Measurements from ENCODE around the gene ZNF560.
A peak's percentile ranks its signal among the peaks of the same experiment; 100 is the strongest.
"Not testable (repeated sequence)": the region's sequence is repeated elsewhere in the genome, so short reads cannot be mapped to it uniquely, and the experiment has no call there.

ZNF560 gene

DNA sequence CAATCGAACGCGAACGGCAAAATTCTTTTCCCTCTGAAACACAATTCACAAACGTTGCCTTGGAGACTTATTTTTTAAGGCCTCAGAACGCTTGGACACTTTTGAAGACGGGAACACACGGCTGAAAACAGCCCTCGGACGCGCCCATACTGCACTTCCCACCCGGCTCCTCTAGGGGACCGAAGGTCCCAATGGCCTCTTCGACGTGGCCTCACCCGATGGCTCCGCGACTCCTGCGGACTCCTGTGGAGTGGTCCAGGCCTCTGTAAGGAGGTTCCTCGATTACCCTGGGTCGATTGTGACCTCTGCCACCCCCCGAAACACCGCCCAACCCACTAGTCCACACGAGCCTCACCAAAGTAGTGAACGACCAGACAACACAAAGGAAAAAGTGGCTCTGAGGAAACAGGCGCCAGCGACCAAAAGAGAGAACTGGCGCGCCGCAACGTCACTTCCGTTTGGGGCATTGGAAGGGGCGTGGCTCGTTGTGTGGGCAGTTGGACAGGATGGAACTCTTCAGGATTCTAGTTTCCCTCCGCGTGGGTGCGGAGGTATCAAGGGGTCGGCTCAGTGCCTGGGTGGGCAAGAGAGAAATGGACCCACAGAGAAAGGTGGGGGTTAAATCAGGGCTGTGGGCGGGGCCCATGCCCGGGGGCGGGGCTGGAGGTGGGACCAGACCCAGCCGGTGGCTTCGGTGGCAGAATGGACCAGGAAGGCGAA lies at the start of gene ZNF560:
ZNF560 (minus strand) TSS at position 434 of the 720 bp plus-strand sequence. CDS start 23,303 bp downstream, outside the sequence.
- DNase-seq: no peak

DNA sequence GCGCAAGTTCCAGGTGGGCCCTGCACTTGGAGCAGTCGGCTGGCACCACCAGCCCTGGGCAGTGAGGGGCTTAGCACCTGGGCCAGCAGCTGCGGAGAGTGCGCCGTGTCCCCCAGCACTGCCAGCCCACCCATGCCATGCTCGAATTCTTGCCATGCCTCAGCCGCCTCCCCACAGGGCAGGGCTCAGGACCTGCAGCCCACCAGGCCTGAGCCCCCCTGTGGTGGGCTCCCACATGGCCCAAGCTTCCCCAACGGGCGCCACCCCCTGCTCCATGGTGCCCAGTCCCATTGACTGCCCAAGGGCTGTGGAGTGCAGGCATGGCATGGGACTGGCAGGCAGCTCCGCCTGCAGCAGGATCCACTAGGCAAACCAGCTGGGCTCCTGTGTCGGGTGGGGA lies 49.5 kb upstream of the ZNF560 start:
- DNase-seq: no peak

DNA sequence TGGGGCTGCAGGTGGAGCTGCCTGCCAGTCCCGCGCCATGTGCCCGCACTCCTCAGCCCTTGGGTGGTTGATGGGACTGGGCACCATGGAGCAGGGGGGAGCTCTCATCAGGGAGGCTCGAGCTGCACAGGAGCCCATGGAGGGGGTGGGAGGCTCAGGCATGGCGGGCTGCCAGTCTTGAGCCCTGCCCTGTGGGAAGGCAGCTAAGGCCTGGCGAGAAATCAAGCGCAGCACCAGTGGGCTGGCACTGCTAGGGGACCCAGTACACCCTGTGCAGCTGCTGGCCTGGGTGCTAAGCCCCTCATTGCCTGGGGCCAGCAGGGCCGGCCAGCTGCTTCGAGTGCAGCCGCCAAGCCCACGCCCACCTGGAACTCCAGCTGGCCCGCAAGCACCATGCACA lies 42.9 kb upstream of the ZNF560 start:
- DNase-seq: not testable (repeated sequence)

DNA sequence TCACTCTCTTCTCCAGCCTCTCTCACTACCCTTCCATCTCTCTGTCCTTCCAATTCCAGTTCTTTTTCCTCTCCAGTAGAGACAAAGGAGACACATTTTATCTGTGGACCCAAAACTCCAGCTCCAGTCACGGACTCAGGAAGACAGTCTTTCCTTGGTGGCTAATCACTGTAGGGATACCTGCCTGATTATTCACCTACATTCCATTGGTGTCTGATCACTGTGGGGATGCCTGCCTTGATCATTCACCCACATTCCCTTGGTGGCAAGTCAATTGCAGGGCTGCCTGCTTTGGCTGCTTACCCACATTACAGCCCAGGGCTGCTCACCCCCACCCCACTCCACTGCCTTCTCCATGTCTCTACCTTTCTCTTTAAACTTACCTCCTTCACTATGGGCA lies 41.5 kb upstream of the ZNF560 start:
- not testable (repeated sequence) for DNase-seq

DNA sequence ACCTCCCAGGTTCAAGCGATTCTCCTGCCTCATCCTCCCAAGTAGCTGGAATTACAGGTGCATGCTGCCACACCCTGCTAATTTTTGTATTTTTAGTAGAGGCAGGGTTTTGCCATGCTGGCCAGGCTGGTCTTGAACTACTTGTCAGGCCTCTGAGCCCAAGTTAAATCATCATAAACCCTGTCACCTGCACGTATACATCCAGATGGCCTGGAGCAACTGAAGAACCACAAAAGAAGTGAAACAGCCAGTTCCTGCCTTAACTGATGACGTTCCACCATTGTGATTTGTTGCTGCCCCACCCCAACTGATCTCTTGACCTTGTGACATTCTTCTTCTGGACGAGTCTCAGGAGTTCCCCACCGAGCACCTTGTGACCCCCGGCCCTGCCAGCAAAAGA lies 40.8 kb upstream of the ZNF560 start:
- not testable (repeated sequence) for DNase-seq

DNA sequence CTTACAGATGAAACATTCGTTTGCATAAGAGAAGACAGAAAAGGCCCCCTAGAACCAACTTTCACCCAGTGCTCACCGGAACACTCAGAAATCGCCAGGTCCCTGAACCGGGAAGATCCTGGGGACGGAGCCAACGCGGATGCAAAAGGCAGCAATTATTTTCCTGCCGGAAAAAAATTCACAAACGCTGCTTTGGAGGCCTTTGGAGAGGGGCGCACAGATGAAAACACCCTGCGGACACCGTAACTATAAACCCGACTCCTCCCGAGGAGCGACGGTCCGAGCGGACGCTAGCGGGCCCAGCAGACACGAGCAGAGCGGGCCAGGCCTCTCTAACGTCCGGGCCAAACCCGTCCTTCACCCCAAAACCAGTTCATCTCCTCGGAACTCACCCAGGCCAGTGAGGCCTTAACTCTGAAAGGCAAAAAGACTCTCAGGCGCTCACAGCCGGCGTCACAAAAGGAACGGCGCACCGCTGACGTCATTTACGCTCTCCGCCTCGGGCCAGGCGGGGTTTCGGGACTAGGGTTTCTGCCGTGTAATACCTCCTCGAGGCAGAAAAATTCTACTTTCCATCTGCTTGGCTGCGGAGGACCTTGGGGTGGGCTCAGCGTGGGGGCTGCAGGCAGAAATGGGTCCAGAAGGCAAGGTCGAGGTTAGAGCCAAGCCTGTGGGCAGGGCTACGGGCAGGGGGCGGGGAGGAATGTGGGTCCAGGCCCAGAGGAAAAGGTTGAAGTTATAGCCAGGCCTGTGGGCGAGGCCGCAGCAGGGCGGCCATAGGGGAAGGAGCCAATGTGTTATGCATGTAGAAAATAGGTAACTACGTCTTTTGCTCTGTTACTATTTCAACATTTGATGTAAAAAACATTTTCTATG lies 40.0 kb upstream of the ZNF560 start, which contains the start of gene ZNF426:
ZNF426 (minus strand) TSS at position 463 of the 876 bp plus-strand sequence. CDS start 2,413 bp downstream, outside the sequence.
- DNase-seq: peak; percentile 89

DNA sequence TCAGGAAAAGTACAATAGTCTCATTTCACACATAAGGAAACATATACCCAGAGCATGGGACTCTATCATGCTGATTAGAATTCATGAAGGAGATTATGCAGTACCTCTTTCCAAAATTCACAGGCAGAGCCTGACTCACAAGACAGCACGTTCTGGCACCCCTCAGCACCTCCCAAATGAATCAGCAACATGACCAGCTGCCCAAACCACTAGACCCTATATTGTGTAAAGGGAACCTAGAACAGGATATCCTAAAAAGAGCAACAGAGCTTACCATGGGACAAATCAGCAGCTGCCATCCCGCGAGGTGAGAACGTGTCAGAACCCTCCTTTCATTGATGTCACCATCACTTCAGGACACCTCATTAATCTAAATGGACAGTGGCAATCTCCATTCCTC lies 37.5 kb upstream of the ZNF560 start:
- no peak for DNase-seq

DNA sequence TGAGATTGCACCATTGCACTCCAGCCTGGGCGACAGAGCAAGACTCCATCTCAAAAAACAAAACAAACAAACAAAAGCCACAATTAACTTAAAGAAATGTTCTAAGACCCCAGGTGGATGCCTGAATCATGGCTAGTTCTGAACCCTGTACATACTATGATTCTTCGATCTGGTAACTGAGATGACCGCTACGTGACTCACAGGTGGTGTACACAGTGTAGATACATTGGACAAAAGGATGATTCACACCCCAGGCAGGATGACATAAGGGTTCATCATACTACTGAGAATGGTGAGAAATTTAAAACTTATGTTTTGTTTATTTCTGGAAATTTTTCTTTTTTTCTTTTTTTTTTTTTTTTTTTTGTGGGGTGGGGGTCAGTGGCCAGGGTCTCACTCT lies 33.5 kb upstream of the ZNF560 start:
- no peak for DNase-seq

DNA sequence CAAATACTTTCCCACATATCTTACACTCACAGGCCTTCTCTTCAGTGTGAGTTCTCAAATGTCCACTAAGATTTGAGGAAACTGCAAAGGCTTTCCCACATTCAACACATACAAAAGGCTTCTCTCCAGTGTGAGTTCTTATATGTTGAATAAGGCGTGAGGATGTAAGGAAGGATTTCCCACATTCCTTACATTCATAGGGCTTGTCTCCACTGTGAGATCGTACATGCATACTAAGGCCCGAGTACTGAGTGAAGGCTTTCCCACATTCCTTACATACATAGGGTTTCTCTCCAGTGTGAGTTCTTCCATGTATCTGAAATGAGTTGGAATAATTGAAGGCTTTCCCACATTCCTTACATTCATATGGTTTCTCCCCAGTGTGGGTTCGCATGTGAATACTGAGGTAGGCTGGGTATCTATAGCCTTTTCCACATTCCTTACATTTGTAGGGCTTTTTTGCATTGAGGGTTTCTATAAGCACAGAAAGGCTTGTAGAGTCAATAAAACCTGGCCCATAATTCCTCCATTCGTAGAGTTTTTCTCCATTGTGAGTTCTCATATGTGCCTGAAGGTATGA lies 30.4 kb upstream of the ZNF560 start:
- no peak for DNase-seq

DNA sequence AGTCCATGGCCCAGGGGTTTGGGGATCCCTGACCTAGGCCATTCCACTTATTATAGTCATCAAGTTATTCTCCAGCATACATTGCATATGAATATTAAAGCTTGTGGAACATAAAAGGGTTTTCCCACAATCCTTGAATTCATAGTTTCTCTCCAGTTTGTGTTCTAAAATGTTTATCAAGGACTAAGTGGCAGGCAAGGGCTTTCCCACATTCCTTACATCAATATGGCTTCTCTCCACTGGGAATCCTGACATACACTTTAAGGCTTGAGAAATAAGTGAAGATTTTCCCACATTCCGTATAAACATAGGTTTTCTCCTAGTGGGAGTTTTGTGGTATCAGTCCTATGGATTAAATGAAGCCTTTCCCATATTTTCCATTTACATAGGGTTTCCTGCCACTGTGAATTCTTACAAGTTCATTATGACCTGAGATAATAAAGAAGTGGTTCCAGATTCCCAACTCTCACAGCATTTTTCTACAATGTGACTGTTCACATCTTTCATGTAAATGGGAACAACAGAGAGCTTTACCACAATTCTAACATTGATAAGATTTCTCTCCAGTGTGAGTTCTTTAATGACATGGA lies 25.6 kb upstream of the ZNF560 start:
- no peak for DNase-seq

DNA sequence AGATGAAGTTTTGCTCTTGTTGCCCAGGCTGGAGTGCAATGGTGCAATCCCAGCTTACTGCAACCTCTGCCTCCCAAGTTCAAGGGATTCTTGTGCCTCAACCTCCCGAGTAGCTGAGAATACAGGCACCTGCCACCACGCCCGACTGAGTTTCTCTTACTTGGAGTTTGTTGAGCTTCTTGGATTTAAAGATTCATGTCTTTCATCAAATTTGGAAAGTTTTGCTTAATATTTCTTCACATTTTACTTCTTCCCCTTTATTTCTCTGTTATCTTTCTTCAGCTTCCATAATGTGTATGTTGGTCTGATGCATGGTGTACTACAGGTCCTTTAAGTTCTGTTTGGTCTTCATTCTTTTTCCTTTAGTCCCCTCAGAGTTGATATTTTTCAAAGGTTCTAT lies 8.9 kb upstream of the ZNF560 start:
- DNase-seq: no peak

DNA sequence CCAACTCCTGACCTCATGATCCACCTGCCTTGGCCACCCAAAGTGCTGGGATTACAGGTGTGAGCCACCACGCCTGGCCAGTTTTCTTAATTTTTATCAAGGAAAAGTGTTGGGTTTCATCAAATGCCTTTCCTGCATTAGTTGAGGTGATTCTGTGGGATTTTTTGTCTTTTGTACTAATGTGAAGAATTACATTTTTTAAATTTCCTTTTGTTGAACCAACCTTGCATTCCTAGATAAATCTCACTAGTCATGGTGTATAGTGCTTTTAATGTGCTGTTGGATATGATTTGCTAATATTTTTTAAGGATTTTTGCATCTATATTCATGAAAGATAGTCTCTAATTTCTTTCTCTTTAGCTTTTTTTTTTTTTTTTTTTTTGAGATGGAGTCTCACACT lies 2.4 kb upstream of the ZNF560 start:
- DNase-seq: no peak

DNA sequence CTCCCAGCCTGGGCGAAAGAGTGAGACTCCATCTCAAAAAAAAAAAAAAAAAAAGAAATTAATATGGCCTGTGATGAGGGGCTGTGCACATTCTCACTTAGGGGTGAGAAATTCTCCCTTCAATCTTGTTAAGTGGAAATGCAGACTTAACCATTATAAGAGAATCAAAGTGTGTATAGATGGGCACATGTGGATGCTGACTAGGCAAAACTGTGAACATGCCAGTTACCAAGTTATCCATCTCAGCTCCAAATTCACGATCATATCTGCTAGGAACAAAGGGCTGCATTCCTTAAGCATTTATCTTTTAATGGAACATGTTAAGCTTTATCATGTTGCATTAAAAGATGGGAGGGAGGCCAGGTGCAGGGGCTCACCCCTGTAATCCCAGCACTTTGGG lies 4.3 kb downstream of the ZNF560 start:
- DNase-seq: no peak

DNA sequence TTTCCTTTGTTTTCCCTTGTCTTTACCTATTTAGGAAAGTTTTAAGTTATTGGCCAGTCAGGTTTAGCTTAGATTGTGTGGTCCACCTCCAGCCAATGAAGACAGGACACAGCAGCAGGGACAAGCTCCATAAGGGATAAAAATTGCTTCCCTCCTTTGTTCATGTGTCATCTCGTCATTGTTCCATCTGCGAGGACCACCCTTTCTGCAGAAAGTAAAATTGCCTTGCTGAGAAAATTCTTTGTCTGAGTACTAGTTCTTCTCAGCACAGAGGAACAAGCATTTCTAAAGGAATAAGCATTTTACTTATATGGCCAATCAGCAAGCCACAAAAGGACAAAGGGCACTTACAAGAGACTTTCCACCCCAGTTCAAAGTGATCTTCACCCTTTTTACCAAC lies 11.4 kb downstream of the ZNF560 start:
- DNase-seq: no peak

DNA sequence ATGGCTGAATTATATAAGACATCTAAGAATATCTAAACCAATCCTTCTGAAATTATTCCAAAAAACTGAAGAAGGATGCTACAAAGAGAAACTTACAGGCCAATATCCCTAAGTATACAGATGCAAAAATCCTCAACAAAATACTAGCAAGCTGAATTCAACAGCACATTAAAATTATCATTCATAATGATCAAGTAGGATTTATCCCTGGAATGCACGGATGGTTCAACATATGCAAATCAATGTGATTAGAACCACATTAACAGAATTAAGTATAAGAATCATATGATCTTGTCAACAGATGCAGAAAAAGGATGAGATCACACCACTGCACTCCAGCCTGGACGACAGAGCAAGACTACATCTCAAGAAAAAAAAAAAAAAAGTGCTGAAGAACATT lies 13.3 kb downstream of the ZNF560 start:
- no peak for DNase-seq

DNA sequence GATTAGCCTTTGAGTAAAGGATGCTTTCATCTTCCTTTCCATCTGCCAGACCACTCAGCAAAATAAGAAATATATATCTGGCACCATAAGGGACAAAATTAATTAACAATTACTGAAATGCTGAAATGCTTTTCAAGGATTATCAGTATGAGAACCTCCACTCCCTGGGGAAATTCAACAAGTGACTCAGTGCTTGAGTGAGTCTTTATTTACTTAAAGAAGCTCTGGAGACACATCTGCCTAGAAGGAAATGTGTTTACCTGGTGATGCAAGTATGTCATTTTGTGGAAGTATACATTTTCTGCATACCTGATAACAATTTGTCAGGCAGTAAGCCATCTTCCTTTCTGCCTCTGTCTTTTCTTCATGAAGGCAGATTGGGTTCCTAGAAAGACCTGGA lies 23.4 kb downstream of the ZNF560 start:
- DNase-seq: no peak

DNA sequence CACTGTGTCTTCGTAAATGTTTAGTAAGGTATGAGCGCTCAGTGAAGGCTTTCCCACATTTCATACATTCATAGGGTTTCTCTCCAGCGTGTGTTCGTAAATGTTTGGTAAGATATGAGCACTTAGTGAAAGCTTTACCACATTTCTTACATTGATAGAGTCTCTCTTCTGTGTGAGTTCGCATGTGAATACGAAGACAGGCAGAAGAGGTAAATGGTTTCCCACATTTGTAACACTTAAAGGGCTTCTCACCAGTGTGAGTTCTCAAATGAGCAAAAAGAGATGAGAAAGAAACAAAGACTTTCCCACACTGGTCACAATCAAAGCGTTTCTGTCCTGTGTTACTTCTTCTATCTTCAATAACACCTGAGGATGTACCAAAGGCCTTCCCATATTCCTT lies 31.3 kb downstream of the ZNF560 start:
- DNase-seq: no peak

DNA sequence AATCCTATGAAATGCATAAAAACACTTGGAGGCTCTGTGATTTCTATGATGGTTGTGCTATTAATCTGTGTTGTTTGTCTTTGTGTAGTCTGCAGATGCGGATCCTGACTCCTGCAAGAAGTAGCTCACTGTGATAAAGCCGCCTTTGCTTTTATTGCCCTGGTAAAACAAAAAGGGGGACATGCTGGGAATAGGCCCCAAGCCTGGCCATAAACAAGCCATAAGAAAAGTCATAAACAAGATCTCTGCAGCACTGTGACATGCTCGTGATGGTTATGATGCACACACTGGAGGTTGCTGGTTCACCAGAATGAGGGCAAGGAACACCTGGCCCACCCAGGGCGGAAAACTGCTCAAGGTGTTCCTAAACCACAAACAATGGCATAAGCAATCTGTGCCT lies 36.5 kb downstream of the ZNF560 start:
- no peak for DNase-seq

DNA sequence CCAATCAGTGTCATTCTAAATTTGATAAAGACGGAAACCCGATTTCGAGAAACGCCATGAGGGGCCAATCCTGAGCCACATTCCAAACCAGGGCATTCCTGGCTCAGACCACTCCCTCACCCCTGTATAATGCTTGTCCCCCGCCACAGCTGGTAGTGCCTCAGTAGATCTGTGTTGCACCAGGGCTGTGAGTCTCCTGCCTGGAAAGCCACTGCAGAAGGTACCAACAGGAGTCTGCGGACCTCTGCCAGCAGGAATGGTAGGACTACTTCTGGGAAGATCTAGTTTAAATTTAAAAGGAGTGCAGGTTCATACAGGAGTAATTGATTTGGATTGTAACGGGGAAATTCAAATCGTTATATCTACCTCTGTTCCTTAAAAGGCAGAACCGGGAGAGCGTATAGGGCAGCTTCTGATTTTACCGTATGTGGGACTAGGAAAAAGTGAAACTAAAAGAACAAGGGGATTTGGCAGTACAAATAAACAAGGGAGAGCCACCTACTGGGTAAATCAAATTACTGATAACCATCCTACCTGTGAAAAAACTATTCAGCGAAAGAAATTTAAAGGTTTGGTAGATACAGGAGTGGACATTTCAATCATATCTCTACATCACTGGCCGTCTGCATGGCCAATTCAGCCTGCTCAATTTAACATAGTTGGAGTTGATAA lies 42.3 kb downstream of the ZNF560 start:
- DNase-seq: peak; percentile 3

DNA sequence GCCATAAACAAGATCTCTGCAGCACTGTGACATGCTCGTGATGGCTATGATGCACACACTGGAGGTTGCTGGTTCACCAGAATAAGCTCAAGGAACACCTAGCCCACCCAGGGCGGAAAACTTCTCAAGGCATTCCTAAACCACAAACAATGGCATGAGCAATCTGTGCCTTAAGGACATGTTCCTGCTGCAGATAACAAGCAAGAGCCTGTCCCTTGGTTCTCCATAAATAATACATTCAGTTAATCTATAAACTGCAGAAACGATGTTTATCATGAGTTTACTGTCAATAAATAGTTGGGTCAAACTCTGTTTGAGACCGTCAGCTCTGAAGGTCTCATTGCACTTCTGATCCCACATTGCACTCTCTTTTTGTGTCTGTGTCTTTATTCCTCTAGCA lies 44.5 kb downstream of the ZNF560 start:
- no peak for DNase-seq

DNA sequence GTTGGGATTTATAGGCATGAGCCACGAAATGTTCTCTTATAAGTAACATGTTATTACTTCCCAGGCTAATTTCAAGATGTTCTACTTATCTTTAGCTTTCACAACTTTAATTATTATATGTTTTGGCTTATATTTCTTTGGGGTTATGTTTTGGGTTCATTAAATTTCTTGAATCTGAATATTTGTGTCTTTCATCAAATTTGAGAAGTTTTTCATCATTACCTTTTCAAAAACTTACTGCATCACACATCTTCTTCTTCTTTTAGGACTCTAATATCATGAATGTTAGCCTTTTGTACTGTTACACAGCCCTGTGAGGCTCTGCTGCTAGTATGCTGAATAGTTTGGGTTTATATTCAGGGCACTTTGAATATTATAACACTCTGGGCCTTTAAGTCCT lies 53.4 kb downstream of the ZNF560 start:
- no peak for DNase-seq

DNA sequence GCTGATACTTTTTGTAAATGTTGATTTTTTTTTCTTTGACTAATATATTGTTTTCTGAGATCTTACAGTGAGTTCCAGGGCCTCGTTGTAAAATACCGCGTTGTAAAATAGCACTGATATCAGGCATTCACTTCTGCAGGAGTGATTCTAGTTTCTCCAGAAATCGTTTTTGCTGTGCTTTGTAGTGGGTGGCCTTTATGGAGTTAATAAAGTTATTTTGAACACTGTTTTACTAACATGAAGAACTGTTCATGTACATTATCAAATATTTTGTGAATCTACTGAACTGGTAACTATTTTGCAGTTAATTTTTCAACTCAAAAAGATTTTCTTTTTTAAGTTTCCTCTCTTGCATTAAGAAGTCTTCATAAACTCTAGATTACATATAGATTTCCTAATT lies 62.1 kb downstream of the ZNF560 start:
- DNase-seq: no peak

Measured in CD4-positive, alpha-beta T cell treated with Interleukin-21 for 1 hour (primary cell).